Islet of Langerhans (tissue), 1 donor: ENCODE data around the gene OR8B12.

Experiments used
- FAIRE-seq: peaks from one replicate; lab custom pipeline; 2011; peaks lifted over from hg19 to GRCh38; lab: Jason Lieb, UNC

OR8B12 gene

GRCh38 chr11:124543554-124543953, at the start of gene OR8B12:
Gene OR8B12, minus strand, starts transcription at chr11:124543654. Its CDS starts 0 bp downstream, at chr11:124543654.
- no peak for FAIRE-seq

DNA sequence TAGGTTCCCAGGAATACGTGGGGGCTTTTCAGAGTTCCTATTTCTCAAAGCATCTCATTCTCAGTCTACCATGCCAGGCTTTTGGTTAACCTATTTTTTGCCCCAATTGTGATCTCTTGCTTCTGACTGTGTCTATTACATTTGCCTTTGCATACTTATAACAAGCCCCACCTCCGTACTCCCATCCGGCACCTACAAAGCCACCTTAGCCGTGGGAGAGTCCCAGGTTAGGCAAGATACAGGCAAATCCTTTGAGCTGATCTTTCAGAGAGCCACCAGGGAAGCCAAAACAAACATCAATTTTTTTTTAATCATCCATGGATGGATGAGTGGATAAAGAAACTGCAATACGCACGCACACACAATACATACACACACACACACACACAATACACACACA, 49.2 kb upstream of the OR8B12 start:
- no peak for FAIRE-seq

GRCh38 chr11:124591430-124591829, 48.0 kb upstream of the OR8B12 start:
- FAIRE-seq: no peak

- peak; percentile 94 for FAIRE-seq
Measured at GRCh38 chr11:124586238-124586860, 42.9 kb upstream of the OR8B12 start.

DNA sequence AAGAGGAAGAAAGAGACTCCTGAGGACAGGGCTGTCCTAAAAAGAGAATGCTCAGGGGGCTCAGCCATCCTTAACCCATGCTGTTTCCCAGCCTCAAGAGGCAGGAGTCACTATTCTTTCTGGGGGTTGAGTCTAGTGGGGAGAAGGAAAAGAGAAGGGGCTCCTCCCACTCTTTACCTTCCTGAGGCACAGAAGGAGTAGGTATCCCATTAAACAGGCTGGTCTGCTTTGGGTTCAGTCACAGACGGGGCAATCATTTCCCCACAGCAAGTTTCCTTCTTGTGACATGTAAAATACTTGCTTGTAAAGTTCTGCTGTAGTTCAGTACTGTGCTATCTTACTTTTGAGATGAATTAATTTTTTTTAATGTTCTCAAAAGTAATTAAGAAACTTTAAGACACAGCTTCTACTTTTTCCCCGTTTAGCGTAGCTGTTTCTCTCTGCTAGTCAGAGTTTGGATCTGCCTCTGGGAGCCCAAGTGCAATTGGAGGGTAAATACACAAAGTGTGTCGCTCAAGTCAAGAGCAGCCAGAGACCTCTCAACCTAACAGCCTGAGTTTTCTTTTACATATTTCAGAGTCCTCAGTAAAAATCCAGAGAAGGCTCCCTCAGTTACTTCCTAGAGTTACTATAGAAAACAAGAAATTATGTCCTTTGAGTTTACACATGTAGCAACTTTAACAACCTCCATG, 41.4 kb upstream of the OR8B12 start:
- FAIRE-seq: no peak

GRCh38 chr11:124583781-124584180, 40.3 kb upstream of the OR8B12 start:
- no peak for FAIRE-seq

- FAIRE-seq: no peak
Measured at GRCh38 chr11:124582565-124582964, 39.1 kb upstream of the OR8B12 start.

DNA sequence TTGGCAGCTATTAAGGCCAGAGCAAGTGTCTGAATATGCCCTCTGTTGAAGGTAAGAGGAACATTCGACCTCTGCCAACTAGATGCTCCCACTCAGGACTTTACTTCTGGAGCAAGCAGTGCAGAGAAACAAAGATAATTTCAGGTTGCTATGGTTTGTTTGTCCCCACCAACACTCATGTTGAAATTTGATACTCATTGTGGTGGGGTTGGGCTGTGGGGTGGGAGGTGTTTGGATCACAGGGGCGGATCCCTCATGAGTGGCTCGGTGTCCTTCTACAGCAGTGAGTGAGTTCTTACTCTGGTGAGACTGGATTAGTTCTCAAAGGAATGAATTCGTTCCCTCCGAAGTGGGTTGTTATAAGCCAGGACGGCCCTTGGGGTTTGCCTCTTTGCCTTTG, 38.4 kb upstream of the OR8B12 start:
- no peak for FAIRE-seq

DNA sequence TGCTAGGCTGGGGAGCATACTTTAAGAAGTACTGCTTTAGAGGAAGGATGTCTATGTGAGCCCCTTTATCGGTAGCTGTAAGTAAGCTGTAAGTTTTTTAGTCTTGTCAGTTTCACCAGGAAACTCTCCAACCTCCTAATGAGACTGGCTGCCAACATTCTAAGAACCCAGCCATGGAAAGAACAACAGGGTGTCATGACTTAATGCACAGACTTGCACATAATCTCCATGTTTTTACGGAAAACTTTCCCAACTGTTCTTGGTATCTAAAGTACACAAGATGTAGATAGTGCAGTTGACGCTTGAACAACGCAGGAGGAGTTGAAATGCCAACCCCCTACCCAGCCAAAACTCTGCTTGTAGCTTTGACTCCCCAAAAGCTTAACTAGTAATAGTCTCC, 35.3 kb upstream of the OR8B12 start:
- no peak for FAIRE-seq

- FAIRE-seq: no peak
Measured at GRCh38 chr11:124577716-124578427, 34.4 kb upstream of the OR8B12 start.

DNA sequence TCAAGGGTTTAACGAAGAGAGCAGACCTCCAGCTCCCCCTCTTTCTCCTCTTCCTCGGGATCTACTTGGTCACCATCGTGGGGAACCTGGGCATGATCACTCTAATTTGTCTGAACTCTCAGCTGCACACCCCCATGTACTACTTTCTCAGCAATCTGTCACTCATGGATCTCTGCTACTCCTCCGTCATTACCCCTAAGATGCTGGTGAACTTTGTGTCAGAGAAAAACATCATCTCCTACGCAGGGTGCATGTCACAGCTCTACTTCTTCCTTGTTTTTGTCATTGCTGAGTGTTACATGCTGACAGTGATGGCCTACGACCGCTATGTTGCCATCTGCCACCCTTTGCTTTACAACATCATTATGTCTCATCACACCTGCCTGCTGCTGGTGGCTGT, 26.7 kb upstream of the OR8B12 start:
- FAIRE-seq: no peak

DNA sequence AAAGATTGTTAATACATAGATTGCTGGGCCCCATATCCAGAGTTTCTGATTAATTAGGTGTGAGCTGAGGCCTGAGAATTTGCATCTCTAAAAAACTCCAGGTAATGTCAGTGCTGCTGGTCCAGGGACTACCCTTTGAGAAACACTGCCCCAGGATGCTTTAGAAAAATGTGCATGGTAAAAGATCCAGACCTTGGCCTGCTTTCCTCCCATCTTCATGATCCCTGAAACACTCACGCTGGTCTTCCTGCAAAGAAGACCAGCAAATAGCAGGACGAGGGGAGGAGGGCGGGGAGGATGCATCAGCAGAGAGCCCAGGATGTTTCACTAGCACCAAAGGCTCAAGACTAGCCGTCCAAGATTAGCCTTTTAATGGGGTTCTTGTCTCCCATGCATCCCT, 26.2 kb upstream of the OR8B12 start, which contains the start of gene OR8A1:
TSS of gene OR8A1 (plus strand) at position 301 of the 400 bp plus-strand sequence. CDS start 123 bp downstream, outside the sequence.
- FAIRE-seq: no peak

DNA sequence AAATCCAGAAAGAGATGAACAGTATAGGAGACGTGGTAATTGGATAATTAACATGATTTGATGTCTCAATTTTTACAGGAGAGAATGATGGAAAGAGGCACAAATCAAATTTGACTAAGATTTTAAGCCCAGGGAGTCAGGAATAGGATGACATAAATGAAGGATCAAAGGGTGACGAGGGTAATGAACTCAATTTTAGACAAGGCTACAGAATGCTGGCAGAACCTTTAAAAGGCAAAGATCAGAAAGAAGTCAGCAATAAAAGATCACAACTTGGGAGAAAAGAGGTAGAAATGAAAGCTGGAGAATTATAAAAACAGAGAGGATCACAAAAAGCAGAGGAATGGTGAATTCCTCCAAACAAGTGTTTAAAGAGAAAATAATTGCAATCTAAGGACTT, 13.4 kb upstream of the OR8B12 start:
- FAIRE-seq: no peak

GRCh38 chr11:124551987-124552386, 8.5 kb upstream of the OR8B12 start:
- FAIRE-seq: no peak

- no peak for FAIRE-seq
Measured at GRCh38 chr11:124551189-124551588, 7.7 kb upstream of the OR8B12 start.

GRCh38 chr11:124543145-124543544, 309 bp downstream of the OR8B12 start:
- FAIRE-seq: no peak

- FAIRE-seq: no peak
Measured at GRCh38 chr11:124541204-124541603, 2.2 kb downstream of the OR8B12 start.

DNA sequence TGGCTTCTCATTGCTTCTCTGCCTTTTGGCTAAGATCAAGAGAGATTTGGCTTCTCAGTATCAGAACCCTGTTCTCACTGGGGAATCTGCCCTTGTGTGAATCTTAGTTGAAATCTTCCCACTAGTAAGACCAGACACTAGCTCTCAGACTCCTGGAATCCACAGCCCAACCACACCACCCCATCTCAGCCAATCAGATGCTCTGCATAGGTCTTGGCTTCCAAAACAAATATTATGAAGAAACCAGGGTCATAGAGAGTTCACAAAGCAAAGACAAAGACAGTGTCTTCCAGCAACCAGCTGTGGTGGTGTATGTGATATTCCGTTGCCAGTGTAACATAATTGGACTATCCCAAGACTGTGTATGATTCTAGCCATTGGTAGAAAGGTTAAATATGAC, 5.4 kb downstream of the OR8B12 start:
- FAIRE-seq: no peak

GRCh38 chr11:124536520-124536919, 6.9 kb downstream of the OR8B12 start:
- no peak for FAIRE-seq

DNA sequence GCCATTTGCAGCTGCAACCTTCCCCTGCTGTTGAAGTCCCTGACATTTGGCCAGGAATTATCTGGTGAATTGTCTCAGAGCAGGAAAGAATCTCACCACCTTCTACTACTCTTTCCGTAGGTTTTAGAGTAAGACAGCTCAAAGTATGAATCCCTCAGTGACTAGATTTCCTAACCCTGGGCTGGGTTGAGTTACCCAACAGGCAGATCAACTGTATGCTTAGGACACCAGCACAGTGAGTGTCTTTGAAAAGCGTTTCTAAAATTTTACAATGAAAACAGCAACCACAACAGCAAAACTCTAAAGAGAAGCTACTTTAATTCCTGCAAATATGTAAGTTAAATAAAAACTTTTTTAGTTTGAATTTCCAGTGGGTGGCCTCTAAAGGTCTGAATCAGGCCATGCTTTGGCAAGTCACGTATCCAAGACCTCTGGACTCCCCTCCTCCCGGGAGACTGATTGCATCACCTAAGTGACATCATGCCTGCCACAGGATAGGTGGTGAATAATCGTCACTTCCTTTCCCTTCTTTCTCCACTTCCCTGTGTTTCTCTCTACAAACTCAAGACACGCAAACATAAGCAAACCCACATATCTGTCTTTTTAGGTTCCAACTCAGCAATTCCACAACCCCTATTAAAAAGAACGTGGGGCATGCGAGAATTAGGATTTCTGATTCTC, 7.8 kb downstream of the OR8B12 start:
- FAIRE-seq: no peak

- no peak for FAIRE-seq
Measured at GRCh38 chr11:124534051-124534450, 9.4 kb downstream of the OR8B12 start.

- FAIRE-seq: no peak
Measured at GRCh38 chr11:124533626-124534025, 9.8 kb downstream of the OR8B12 start.

DNA sequence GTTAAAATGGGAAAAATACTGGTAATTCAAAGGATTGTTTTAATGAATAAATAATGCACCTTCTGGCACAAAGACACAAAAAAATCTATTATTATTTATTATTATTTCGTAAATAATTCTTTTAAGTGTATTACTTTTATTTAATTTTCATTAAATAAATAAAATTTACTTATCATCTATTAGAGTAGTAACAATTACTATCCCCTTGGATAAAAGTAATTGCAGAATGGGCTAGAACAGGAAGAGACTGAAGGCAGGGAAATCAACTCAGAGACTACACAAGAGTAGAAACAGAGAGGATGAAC, 23.0 kb downstream of the OR8B12 start:
- FAIRE-seq: no peak
